K562 (cell line): ENCODE measurements around the gene ADSS2. TPM values are rescaled to one million over a fixed set of nuclear protein-coding genes. Genes with fewer than 3 reads are reported as not detected.

Experiments
- CEBPG ChIP-seq, 3 experiments: fragments of 200-800 bp in 1 of 3; sonication (Bioruptor generic) in 1 of 3; sonication (generic) in 1 of 3; formaldehyde crosslinking in 1 of 3; IDR thresholded peaks in 2 of 3; conservative IDR thresholded peaks in 1 of 3; 2 replicates each; pipeline versions ENCODE4 v1.6.1 to v1.8.0; 2016 to 2022; ENCODE audit warnings: missing compliant biosample characterization in 2 of 3, missing genetic modification characterization in 2 of 3, mild to moderate bottlenecking in 1 of 3, missing genetic modification reagents in 1 of 3
- ETS2 ChIP-seq: IDR thresholded peaks from 2 replicates; pipeline ENCODE4 v1.6.1; 2016; ENCODE audit warnings: borderline replicate concordance, missing genetic modification characterization, mild to moderate bottlenecking, moderate library complexity, missing compliant biosample characterization; ENCODE audit not compliant: poor library complexity, severe bottlenecking
- EZH2 ChIP-seq: IDR thresholded peaks from 2 replicates; pipeline ENCODE4 v1.6.1; 2012; ENCODE audit warnings: low read depth, mild to moderate bottlenecking, inconsistent platforms, low read length, borderline replicate concordance
- GATAD2A ChIP-seq: fragments of 450-650 bp; IDR thresholded peaks from 2 replicates; pipeline ENCODE4 v1.6.1; 2017
- NBN ChIP-seq: fragments of 450-650 bp; IDR thresholded peaks from 2 replicates; pipeline ENCODE4 v1.6.1; 2016; ENCODE audit warnings: low read depth, mild to moderate bottlenecking
- NFIX ChIP-seq: fragments of 250-450 bp; sonication (Bioruptor Pico); IDR thresholded peaks from 2 replicates; pipeline ENCODE4 v1.4.0; 2020; ENCODE audit warnings: low read depth, mild to moderate bottlenecking, moderate library complexity
- NR2F6 ChIP-seq: fragments of 450-650 bp; formaldehyde crosslinking; IDR thresholded peaks from 2 replicates; pipeline ENCODE4 v1.4.0; 2020; ENCODE audit warnings: mild to moderate bottlenecking
- PHF21A ChIP-seq: fragments of 450-650 bp; IDR thresholded peaks from 2 replicates; pipeline ENCODE4 v1.6.1; 2017; ENCODE audit warnings: low read depth, borderline replicate concordance
- POLR2H ChIP-seq: IDR thresholded peaks from 2 replicates; pipeline ENCODE4 v1.6.1; 2016; ENCODE audit warnings: missing genetic modification characterization, low read depth, mild to moderate bottlenecking, control low read depth, missing compliant biosample characterization, moderate library complexity
- POU5F1 ChIP-seq: fragments of 150-350 bp; IDR thresholded peaks from 2 replicates; pipeline ENCODE4 v1.6.1; 2014; ENCODE audit warnings: borderline replicate concordance, low read length, low read depth, mild to moderate bottlenecking; ENCODE audit not compliant: partially characterized antibody
- RREB1 ChIP-seq: fragments of 250-450 bp; sonication (Bioruptor Pico); IDR thresholded peaks from 2 replicates; pipeline ENCODE4 v1.4.0; 2020
- SRSF1 ChIP-seq: fragments of 200-400 bp; formaldehyde crosslinking; IDR thresholded peaks from 2 replicates; pipeline ENCODE4 v1.6.1; 2017; ENCODE audit warnings: mild to moderate bottlenecking, low read depth, low read length, moderate library complexity
- ZNF197 ChIP-seq: fragments of 200-800 bp; sonication (Bioruptor generic); IDR thresholded peaks from 2 replicates; pipeline ENCODE4 v1.6.1; 2016; ENCODE audit warnings: low read depth, missing genetic modification characterization, missing compliant biosample characterization
- ZNF407 ChIP-seq: fragments of 450-650 bp; IDR thresholded peaks from 2 replicates; pipeline ENCODE4 v1.6.1; 2016; ENCODE audit warnings: low read depth
- ZNF445 ChIP-seq: fragments of 250-450 bp; sonication (Bioruptor Pico); IDR thresholded peaks from 2 replicates; pipeline ENCODE4 v1.4.0; 2020; ENCODE audit warnings: low read depth, mild to moderate bottlenecking, moderate library complexity
- polyA plus RNA-seq, 8 experiments: library from polyadenylated mRNA; depleted of rRNA in 4 of 8; stranded (reverse) in 5 of 8; unstranded in 3 of 8; fragments of >200 nt; fragmentation: Nextera tagmentation in 2 of 8; fragmentation: Illumina TruSeq in 1 of 8; extraction: Ambion mirVana in 2 of 8; extraction: Trizol in 1 of 8; gene quantifications; 2 replicates each; pipeline versions ENCODE4 v1.2.1 to v1.2.3, GENCODE V29; 2011 to 2014; ENCODE audit warnings: inconsistent platforms in 1 of 8, missing spikeins in 1 of 8
- total RNA-seq, 7 experiments: library from RNA; depleted of rRNA in 6 of 7; stranded (reverse); fragments of >200 nt in 6 of 7; fragmentation: Illumina TruSeq in 2 of 7; extraction: Trizol in 2 of 7; gene quantifications; 2 replicates each; pipeline versions ENCODE4 v1.2.1 to v1.2.3, GENCODE V29; 2011 to 2021; ENCODE audit warnings: low replicate concordance in 1 of 7

The ADSS2 gene
- total and polyA plus RNA-seq, 9 of the 15 experiments (the other 6 are each of a cell fraction or from before 2014, with no cell fraction given): 8.8 to 63.8 (median 59.4) TPM

- TF ChIP-seq RREB1 (CRISPR knock-in tag) (0 out of 2 replicates have a peak, but pooled peaks have one; percentile 60), POLR2H (tag) (peak; percentile 86), ZNF197 (CRISPR knock-in tag) (no peak), SRSF1 (no peak; the same call in 1 of the 2 replicates), EZH2 (no peak), ZNF445 (no peak), PHF21A (no peak), CEBPG (CRISPR knock-in tag; IDR thresholded peaks at IDR 0.05) (no peak), CEBPG (tag; conservative IDR thresholded peaks at IDR 0.05 in 1 of 2, IDR thresholded peaks at IDR 0.05 in 1 of 2) (no peak), GATAD2A (no peak), NR2F6 (CRISPR knock-in tag) (no peak), NFIX (no peak), ZNF407 (no peak), NBN (no peak), ETS2 (no peak), POU5F1 (no peak)
These were observed at the start of gene ADSS2 (continued) for GRCh38 chr1:244451539-244451950.
